ENCODE data around the gene KCNC2.

GRCh38 chr12:75116646-75117198 lies 92.9 kb downstream of the KCNC2 start:
- TF ChIP-seq EZH2phosphoT487 (IDR thresholded peaks at IDR 0.05; ENCODE audit: low read length): no peak
- no peak for TF ChIP-seq CTCF (IDR thresholded peaks at IDR 0.05; ENCODE audit: low read length)

Measured in MM.1S (cell line).